Fibroblast of mammary gland (primary cell): ENCODE measurements around the gene AOPEP.

Experiments used
- DNase-seq: peaks from one replicate; pipeline ENCODE4 v3.0.0-alpha.2; 2010; ENCODE audit warnings: low read depth
- H3K4me3 ChIP-seq: 2 replicates; pipeline ENCODE4 v1.5.1; 2011; ENCODE audit warnings: low read depth, mild to moderate bottlenecking, low read length, moderate library complexity; ENCODE audit not compliant: control insufficient read depth
- TF ChIP-seq, protein P1 (sequence below): conservative IDR thresholded peaks from 2 replicates; pipeline ENCODE4 v1.5.1; 2011; ENCODE audit warnings: low read depth, low read length, inconsistent platforms; ENCODE audit not compliant: control insufficient read depth, insufficient read depth

AOPEP gene

DNA sequence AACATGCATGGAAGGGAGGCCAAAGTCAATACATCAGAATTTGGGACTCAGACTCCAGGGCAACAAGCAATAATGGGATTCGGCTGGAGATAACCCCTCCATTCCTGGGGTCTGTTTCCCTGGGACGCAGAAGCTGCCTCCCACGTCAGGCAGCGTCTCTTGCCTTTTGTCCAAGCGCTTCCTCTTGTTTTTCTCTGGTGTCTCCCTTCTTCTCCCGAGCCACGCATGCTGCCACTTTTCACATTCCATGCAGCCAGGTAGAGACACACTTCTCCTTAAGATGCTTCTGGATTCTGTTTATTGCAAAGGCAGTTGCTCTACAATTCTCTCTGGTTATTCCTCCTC is 267.3 kb downstream of the AOPEP start:
- no peak overlapping the region for H3K4me3 ChIP-seq

DNA sequence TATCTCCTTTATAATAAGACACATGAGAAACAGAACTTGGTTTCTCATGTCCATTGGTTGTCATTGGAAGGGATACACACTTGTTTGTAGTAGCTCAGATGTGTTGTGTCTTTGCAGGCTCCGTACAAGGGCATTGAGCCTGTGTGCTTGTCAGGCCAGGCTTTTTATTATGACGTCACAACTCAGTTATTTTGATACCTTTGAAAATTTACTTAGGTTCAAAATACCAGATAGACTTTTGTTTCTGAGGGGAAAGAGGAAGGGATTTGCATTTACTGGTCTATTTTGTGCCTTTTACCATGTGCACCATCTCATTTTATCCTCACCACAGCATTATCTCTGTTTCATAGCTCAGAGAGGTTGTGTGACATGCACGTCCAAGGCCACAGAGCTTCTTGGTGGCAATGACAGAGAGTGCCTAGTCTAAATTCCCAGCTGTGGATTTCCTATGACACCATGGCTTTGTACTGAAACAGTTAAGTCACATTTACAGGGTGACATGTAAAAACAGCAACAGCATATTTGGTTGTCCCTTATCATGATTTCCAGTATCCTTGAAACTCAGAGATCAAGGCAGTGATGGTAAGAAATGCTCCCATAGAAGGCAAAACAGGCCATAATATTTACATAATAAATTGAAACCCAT is 268.7 kb downstream of the AOPEP start:
- H3K4me3 ChIP-seq: no peak overlapping the region
- TF ChIP-seq, protein P1, sequence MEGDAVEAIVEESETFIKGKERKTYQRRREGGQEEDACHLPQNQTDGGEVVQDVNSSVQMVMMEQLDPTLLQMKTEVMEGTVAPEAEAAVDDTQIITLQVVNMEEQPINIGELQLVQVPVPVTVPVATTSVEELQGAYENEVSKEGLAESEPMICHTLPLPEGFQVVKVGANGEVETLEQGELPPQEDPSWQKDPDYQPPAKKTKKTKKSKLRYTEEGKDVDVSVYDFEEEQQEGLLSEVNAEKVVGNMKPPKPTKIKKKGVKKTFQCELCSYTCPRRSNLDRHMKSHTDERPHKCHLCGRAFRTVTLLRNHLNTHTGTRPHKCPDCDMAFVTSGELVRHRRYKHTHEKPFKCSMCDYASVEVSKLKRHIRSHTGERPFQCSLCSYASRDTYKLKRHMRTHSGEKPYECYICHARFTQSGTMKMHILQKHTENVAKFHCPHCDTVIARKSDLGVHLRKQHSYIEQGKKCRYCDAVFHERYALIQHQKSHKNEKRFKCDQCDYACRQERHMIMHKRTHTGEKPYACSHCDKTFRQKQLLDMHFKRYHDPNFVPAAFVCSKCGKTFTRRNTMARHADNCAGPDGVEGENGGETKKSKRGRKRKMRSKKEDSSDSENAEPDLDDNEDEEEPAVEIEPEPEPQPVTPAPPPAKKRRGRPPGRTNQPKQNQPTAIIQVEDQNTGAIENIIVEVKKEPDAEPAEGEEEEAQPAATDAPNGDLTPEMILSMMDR: no peak
- no peak for DNase-seq

More for the DNA sequence above, 267.3 kb downstream of the AOPEP start:
- DNase-seq: no peak
- TF ChIP-seq, protein P1: no peak

DNA sequence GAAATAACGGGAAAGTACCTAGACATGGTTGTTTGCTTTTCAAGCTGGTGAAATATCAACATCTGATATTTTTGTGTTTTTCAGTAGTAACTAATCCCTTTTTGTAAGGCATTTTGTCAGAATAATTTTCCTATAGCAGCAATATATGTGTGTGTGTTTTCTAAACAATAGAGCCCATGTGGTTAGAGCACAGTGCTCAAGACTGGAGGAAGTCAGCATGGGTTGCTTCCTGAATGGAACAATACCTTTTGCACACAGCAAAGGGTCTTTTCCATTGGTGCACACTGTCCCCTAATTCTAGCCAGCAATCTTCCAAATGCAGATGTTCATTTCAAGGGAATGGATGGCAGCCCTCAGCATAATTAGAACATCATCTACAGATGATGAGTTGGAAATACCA is 270.1 kb downstream of the AOPEP start:
- TF ChIP-seq, protein P1: no peak
- no peak overlapping the region for H3K4me3 ChIP-seq
- no peak for DNase-seq

DNA sequence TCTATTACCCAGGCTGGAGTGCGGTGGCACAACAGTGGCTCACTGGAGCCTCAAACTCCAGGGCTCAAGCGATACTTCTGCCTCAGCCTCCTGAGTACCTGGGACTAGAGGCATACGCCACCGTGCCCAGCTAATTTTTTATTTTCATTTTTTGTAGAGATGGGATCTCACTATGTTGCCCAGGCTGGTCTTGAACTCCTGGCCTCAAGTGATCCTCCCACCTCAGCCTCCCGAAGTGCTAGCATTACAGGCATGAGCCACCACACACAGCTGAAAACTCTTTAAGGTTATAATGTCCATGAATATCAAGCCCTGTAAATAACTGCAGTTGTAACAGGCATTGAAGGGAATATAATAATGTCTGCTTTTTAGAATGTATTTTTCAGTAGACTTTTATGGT is 271.2 kb downstream of the AOPEP start:
- no peak for DNase-seq
- H3K4me3 ChIP-seq: no peak overlapping the region
- TF ChIP-seq, protein P1: no peak

DNA sequence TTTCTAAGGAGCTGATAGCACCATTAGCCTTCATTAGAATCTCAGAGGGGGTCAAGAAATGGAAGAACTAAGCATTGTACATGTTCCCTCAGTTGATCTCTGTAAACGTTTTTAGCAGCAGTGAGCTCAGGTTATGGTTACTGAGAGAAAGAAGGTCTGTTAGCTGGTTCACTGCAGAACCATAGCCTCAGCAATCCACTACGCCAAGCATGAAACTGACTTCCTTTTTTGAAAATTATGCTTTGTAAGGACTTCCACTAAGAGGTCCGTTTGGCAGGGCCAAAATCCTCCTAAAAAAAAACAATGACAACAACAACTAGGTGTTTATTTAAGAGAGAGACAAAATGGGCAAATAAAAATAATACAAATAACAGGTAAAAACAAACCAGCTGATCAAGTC is 273.3 kb downstream of the AOPEP start:
- no peak for DNase-seq
- H3K4me3 ChIP-seq: no peak overlapping the region
- TF ChIP-seq, protein P1: no peak

DNA sequence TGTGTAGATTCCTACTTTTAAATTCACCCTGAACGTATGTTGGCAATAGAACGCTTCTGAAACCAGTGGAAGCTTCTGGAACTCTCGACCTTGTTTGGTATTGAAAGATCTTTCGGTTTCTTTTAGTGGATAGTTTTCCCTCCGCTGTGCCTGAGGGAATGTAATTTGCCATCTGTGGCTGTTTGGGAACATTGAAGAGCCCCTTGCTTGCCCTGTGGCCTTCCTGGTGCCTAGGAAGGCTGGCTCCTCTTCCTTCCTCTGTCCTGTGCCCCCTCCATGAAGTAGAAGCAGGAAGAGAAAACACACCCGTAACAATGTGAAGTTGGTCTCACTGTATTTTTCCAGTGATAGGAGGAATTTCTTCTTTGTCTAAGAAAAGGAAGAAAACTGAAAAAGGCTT is 274.3 kb downstream of the AOPEP start:
- TF ChIP-seq, protein P1: no peak
- no peak overlapping the region for H3K4me3 ChIP-seq
- no peak for DNase-seq

DNA sequence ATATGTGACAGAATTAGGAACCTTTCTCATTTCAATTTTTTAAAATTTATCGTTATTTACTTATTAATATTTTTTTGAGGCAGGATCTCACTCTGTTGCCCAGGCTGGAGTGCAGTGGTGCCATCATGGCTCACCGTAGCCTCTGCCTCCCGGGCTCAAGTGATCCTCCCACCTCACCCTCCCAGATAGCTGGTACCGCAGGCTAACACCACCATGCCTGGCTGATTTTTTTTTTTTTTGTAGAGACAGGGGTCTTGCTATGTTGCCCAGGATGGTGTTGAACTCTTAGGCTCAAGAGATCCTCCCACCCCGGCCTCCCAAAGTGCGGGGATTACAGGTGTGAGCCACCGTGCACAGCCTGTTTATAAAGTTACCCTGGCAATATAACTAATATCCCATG is 275.2 kb downstream of the AOPEP start:
- TF ChIP-seq, protein P1: no peak
- DNase-seq: no peak
- no peak overlapping the region for H3K4me3 ChIP-seq
